ENCODE measurements around the gene HOTAIR. TPM values are rescaled to one million over a fixed set of nuclear protein-coding genes. Genes with fewer than 3 reads are reported as not detected.

The HOTAIR gene
- total RNA-seq, 1 experiment from 2014 or later, result 5.5 TPM

DNA sequence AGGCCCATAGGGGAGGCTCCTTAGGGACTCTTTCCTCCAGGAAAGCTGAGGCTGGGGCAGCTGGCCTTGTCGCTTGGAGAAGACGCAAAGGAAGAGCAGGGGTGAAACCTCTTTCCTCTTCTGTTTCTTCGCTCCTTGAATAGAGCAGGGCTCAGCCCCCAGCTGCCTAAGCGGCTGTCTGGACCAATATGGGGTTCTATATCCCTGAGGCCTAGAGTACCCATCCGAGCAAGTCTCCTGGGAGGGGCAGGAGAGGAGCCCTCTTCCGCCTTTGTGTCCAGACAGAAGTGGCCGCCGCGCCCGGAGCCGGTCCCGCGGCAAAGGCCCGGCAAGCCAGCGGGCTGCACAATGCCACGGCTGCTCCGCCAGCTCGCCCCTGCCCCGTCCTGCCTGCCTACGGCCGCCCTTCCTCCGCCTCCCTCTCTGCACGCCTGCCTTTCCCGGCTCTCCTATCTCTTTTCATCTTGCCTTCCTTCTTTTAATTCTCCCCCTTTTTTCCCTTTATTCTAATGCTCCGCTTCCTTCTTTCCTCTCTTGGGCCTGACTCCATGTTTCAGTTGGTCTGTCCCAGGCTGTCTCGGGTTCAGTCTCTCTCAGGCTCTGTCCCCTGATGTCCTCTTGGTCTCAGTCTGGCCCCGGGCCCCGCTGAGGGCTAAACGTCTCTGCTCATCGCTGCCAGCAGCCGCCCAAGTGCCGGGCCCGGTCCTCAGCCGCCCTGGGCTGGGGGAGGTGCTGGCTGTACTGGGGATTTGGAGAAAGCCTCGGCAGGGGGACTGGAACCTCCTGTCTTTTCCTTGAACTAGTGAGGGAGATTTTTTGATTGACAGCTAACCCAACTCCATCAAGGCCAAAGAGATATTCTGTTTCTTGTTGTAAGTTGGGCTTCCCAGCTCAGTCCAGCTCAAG lies 22.7 kb upstream of the HOTAIR start:
- Histone ChIP-seq H3K4me3 (ENCODE audit: low read depth, low read length, poor library complexity, severe bottlenecking) (peak overlapping the region; percentile 70), H3K36me3 (ENCODE audit: insufficient read depth, low read length, poor library complexity, severe bottlenecking) (peaks cover 3% of the 10 kb centered on the region), H3K27ac (ENCODE audit: low read depth, low read length, poor library complexity, severe bottlenecking) (peak overlapping the region; percentile 98), H3K27me3 (replicated peaks; ENCODE audit: insufficient read depth, low read depth, low read length, poor library complexity) (no peaks in the 10 kb centered on the region), H3K9me3 (ENCODE audit: low read depth, low read length, poor library complexity, severe bottlenecking) (no peaks in the 10 kb centered on the region), H3K4me1 (ENCODE audit: insufficient read depth, low read length, poor library complexity, severe bottlenecking) (peaks cover 72% of the 10 kb centered on the region)
- ChIA-PET POLR2A (ENCODE audit: low non-redundant PET) (interaction anchor here (0.6 kb wide), 1 partner anchor 10 kb away, joined by 9 read pairs; no protein-coding TSS in a partner anchor), CTCF (interaction anchor here (0.8 to 1.9 kb wide), 3 partner anchors 8 to 12 kb away, joined by 3 to 19 read pairs (median 5); partner anchors contain the start of genes HOXC10 and HOXC8)
- no TSS peak for BruUV-seq (replicated peaks)
- DNase-seq (ENCODE audit: low spot score), result peak; percentile 56
- TF ChIP-seq EZH2 (IDR thresholded peaks at IDR 0.05; ENCODE audit: borderline replicate concordance, low read depth, low read length, poor library complexity, severe bottlenecking) (no peak), CTCF (conservative IDR thresholded peaks at IDR 0.05; ENCODE audit: low read depth, low read length) (no peak)
- intact Hi-C loops (cut with micrococcal nuclease; ENCODE audit: unreplicated experiment), result no loop called here

DNA sequence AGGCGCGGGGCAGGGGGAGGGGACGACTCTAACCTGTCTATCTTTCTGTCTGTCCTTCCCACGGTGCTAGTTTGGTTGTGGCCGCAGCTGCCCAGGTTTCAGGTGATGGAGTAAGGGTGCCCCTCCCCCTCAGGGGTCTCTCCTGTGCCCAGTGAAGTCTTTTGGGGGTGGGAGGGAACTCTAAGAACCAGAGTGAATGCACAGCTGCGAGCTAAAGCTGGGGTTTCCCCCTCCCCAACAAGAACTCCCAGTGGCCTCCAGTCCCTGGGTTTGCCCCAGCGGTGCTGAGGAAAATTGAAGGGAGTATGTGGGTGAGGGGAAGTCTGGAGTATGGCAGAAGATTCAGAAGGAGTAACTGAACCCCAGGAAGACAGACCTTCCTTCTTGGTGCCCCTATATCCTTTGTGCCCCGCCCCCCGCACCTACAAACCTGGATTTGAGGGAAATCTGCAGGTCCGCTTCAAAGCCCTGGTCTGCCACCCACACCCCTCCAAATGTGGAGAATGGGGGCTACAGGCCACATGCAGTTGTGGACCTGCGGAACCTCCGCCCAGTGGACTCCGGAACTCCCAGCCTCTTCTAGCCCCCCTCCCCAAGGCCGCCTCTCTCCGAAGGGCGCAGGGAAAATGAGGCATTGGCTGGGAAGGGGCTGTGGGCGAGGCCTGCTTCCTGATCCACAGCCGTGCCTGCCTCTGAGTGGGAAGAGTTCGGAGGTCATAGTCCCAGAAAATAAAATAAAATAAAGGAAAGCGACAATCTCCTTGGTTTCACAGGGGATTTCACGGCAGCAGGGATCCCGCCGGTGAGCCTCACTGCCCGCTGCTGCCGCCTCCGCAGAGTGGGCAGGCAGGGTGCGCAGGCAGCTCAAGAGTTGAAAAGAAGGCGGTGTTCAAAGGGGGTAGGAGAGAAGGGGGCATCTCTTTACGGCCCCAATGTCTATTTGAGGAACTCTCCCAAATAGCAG lies 21.8 kb upstream of the HOTAIR start:
- DNase-seq (ENCODE audit: low spot score), result peak; percentile 51
- H3K27ac ChIP-seq (ENCODE audit: low read depth, low read length, poor library complexity, severe bottlenecking), result peak overlapping the region; percentile 98
- no peaks in the 10 kb centered on the region for H3K27me3 ChIP-seq (replicated peaks; ENCODE audit: insufficient read depth, low read depth, low read length, poor library complexity)
- H3K36me3 ChIP-seq (ENCODE audit: insufficient read depth, low read length, poor library complexity, severe bottlenecking), result no peaks in the 10 kb centered on the region
- peaks cover 72% of the 10 kb centered on the region for H3K4me1 ChIP-seq (ENCODE audit: insufficient read depth, low read length, poor library complexity, severe bottlenecking)
- no peak for TF ChIP-seq EZH2 (IDR thresholded peaks at IDR 0.05; ENCODE audit: borderline replicate concordance, low read depth, low read length, poor library complexity, severe bottlenecking)
- no peak for TF ChIP-seq CTCF (conservative IDR thresholded peaks at IDR 0.05; ENCODE audit: low read depth, low read length)
- no peaks in the 10 kb centered on the region for H3K9me3 ChIP-seq (ENCODE audit: low read depth, low read length, poor library complexity, severe bottlenecking)
- peak overlapping the region; percentile 70 for H3K4me3 ChIP-seq (ENCODE audit: low read depth, low read length, poor library complexity, severe bottlenecking)
- BruUV-seq (replicated peaks), result TSS peak; percentile 15
- CTCF ChIA-PET, result interaction anchor here (0.8 to 1.9 kb wide), 3 partner anchors 9 to 11 kb away, joined by 3 to 8 read pairs (median 5); partner anchors contain the start of gene HOXC10
- intact Hi-C loops (cut with micrococcal nuclease; ENCODE audit: unreplicated experiment), result no loop called here
- POLR2A ChIA-PET (ENCODE audit: low non-redundant PET), result no interaction called here
